Ectodermal cell (in vitro differentiated cells): ENCODE results near the gene TNC.

Experiments used
- H3K27ac ChIP-seq: 2 replicates; pipeline ENCODE4 v1.7.0; 2013; ENCODE audit warnings: mild to moderate bottlenecking, low read depth, low read length; ENCODE audit not compliant: insufficient read depth, poor library complexity, severe bottlenecking
- H3K27me3 ChIP-seq: 2 replicates; pipeline ENCODE4 v1.7.0; 2013; ENCODE audit warnings: mild to moderate bottlenecking, low read length; ENCODE audit not compliant: insufficient read depth, control insufficient read depth, poor library complexity, severe bottlenecking
- H3K36me3 ChIP-seq: one replicate; pipeline ENCODE4 v1.7.0; 2013; ENCODE audit warnings: low read length; ENCODE audit not compliant: control insufficient read depth, insufficient read depth
- H3K4me1 ChIP-seq: one replicate; pipeline ENCODE4 v1.7.0; 2013; ENCODE audit warnings: low read length; ENCODE audit not compliant: control insufficient read depth, insufficient read depth
- H3K4me3 ChIP-seq: 2 replicates; pipeline ENCODE4 v1.7.0; 2013; ENCODE audit warnings: low read depth, low read length, control low read depth; ENCODE audit not compliant: insufficient read depth
- H3K9me3 ChIP-seq: 2 replicates; pipeline ENCODE4 v1.7.0; 2013; ENCODE audit warnings: mild to moderate bottlenecking, low read length, moderate library complexity; ENCODE audit not compliant: control insufficient read depth
- WGBS, 2 experiments: methylation state at CpG; one replicate each; pipeline ENCODE4 v1.1.7; 2013; ENCODE audit warnings: missing lambda C conversion rate in 2 of 2; 5-methylcytosine and 5-hydroxymethylcytosine counted together

The TNC gene

DNA sequence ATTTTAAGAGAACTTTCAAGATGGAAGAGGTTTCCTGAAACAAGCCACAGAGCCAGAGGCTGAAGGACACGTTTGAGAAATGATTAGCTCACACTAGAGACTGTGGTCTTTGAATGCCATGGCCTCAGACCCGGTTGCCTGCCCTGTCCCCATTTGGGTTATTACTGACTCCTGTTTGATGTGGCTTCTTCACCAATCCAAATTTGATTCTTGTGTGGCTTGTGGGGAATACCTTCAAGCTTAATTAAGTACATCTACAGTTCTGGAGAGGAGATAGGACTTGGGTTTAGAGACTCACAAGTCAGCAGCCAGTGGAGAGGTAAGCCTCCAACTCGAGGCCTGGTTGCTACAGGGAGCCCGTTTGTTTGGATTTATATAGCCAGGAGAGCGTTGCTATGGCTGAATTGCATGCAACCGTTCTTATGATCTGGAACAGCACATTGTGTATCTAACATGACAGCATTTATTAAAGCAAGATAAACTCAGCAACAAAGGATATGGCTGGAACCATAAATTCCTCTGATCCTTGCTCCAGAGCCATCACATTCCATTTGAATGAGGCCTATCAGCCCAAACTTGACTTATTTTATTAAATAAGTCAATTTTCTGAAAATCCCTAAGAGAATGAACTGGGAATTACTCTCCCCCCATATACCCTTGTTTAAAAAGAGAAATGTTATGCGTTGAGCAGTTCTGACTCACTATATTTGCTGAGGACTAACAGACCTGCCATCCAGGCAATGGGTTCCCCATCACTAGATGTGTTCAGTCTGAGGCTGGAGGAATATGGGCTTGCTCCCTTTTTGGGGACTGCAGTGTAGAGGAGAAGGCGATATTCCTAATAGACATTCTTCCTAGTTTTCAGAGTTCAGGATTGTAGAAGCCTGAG, 99.2 kb downstream of the TNC start:
- H3K4me1 ChIP-seq, result no peaks in the 10 kb centered on the region
- 91% methylated on average over 7 to 8 of the region's 8 CpGs for WGBS, 2 experiments
- H3K4me3 ChIP-seq, result no peak overlapping the region
- no peaks in the 10 kb centered on the region for H3K9me3 ChIP-seq
- no peak overlapping the region for H3K27ac ChIP-seq
- no peaks in the 10 kb centered on the region for H3K36me3 ChIP-seq
- H3K27me3 ChIP-seq, result no peaks in the 10 kb centered on the region

- no peaks in the 10 kb centered on the region for H3K4me1 ChIP-seq
- H3K27ac ChIP-seq, result no peak overlapping the region
- WGBS, 2 experiments, result 90 to 92% methylated on average over 5 of the region's 5 CpGs
- H3K27me3 ChIP-seq, result no peaks in the 10 kb centered on the region
- no peak overlapping the region for H3K4me3 ChIP-seq
- no peaks in the 10 kb centered on the region for H3K9me3 ChIP-seq
- H3K36me3 ChIP-seq, result no peaks in the 10 kb centered on the region
These were observed 101.6 kb downstream of the TNC start for GRCh38 chr9:115016344-115016743.

- H3K27me3 ChIP-seq, result no peaks in the 10 kb centered on the region
- no peak overlapping the region for H3K4me3 ChIP-seq
- no peaks in the 10 kb centered on the region for H3K36me3 ChIP-seq
- H3K4me1 ChIP-seq, result no peaks in the 10 kb centered on the region
- H3K9me3 ChIP-seq, result no peaks in the 10 kb centered on the region
- 78 to 88% methylated on average over 4 of the region's 4 CpGs for WGBS, 2 experiments
- H3K27ac ChIP-seq, result no peak overlapping the region
These were observed 102.8 kb downstream of the TNC start for GRCh38 chr9:115015018-115015635.

DNA sequence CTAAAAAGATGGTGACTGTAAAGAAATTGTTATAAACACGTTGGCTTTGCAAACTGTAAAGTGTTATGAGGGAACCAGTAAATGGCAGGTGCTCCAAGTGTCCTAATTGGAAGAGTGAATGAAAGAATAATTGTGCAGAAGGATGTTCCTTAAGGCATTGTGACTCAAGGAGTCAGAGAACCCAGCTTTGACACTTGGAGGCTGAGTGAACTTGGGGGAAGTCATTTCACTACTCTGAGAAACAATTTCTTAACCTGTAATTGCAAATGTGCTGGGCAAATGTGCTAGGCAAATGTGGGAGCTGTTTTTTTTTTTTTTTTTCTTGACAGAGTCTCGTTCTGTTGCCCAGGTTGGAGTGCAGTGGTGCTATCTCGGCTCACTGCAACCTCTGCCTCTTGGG, 103.5 kb downstream of the TNC start:
- Histone ChIP-seq H3K4me1 (no peaks in the 10 kb centered on the region), H3K9me3 (no peaks in the 10 kb centered on the region), H3K36me3 (no peaks in the 10 kb centered on the region), H3K27ac (no peak overlapping the region), H3K4me3 (no peak overlapping the region), H3K27me3 (no peaks in the 10 kb centered on the region)
- 80 to 84% methylated on average over 3 of the region's 3 CpGs for WGBS, 2 experiments

DNA sequence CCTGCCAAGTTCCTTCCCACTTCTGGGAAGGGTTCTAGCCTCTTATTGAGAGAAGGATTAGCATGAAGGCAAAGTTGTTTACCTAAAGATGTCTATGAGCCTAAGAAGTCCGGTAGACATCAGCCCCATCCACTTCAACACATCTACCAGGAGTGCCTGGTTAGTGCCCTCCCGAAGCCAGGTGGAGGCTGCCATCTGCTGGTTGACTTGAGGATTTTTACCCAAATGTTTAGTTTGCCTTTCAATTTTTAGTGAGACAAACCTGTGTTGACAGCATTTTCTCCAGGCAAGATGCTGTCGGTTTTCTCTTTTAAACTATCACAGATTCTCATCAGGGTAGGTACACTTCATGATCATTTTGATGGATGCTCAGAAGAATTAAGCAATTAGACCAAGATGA, 104.0 kb downstream of the TNC start:
- WGBS, 2 experiments, result 6 to 15% methylated on average over 3 of the region's 3 CpGs
- Histone ChIP-seq H3K36me3 (no peaks in the 10 kb centered on the region), H3K4me1 (no peaks in the 10 kb centered on the region), H3K27ac (no peak overlapping the region), H3K4me3 (no peak overlapping the region), H3K27me3 (no peaks in the 10 kb centered on the region), H3K9me3 (no peaks in the 10 kb centered on the region)

GRCh38 chr9:115012486-115012885, 105.5 kb downstream of the TNC start:
- Histone ChIP-seq H3K4me3 (no peak overlapping the region), H3K9me3 (no peaks in the 10 kb centered on the region), H3K4me1 (no peaks in the 10 kb centered on the region), H3K27ac (no peak overlapping the region), H3K27me3 (no peaks in the 10 kb centered on the region), H3K36me3 (no peaks in the 10 kb centered on the region)
- 96 to 100% methylated on average over 2 to 3 of the region's 3 CpGs for WGBS, 2 experiments

GRCh38 chr9:115010874-115011273, 107.1 kb downstream of the TNC start:
- Histone ChIP-seq H3K4me1 (no peaks in the 10 kb centered on the region), H3K4me3 (no peak overlapping the region), H3K9me3 (no peaks in the 10 kb centered on the region), H3K27me3 (no peaks in the 10 kb centered on the region), H3K36me3 (no peaks in the 10 kb centered on the region), H3K27ac (no peak overlapping the region)
- WGBS, 2 experiments, result 65 to 67% methylated on average over 3 of the region's 3 CpGs

- no peak overlapping the region for H3K4me3 ChIP-seq
- H3K27ac ChIP-seq, result no peak overlapping the region
- WGBS, 2 experiments, result 88 to 93% methylated on average over 4 to 7 of the region's 7 CpGs
- no peaks in the 10 kb centered on the region for H3K36me3 ChIP-seq
- no peaks in the 10 kb centered on the region for H3K4me1 ChIP-seq
- no peaks in the 10 kb centered on the region for H3K9me3 ChIP-seq
- no peaks in the 10 kb centered on the region for H3K27me3 ChIP-seq
These were observed 109.3 kb downstream of the TNC start for GRCh38 chr9:115008536-115009270.

DNA sequence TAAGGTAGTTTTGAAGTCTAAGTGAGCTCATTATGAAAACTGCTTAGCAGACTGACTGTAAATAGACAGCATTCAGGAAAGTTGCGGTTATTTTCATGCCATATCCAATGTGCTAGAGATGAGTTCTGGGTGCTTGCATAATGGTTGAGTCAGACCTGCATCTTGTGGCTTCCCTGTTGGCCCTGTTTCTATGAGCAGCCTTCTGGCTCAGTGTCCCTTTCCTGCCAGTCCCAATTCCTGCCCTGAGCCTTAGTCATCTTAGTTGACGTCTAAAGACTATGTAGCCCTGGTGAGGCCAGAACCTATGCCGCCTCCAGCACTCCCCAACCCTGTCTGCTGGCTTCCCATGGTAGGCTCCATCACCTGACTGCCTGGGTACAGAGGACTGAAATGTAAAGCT, 111.3 kb downstream of the TNC start:
- no peaks in the 10 kb centered on the region for H3K27me3 ChIP-seq
- H3K4me3 ChIP-seq, result no peak overlapping the region
- 91 to 96% methylated on average over 3 of the region's 3 CpGs for WGBS, 2 experiments
- H3K36me3 ChIP-seq, result no peaks in the 10 kb centered on the region
- no peak overlapping the region for H3K27ac ChIP-seq
- no peaks in the 10 kb centered on the region for H3K9me3 ChIP-seq
- no peaks in the 10 kb centered on the region for H3K4me1 ChIP-seq

DNA sequence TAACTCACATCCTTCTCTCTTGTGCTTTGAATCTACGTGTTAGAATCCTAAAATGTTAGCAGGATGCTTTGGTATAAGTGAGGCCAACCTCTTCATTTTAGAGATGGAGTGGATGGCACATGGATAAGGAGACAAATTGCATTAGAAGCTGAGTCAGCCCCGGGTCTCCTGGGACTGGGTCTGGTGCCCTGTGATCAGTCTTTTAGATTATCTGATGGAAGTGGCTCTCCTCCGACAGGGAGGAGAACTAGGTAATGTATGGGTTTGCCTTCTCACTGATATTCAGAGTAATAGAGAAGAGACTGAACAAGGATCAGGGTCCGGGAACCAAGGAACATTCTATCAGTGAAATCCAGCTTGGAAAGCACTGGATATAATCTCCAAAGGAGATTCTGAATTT, 112.6 kb downstream of the TNC start:
- no peaks in the 10 kb centered on the region for H3K9me3 ChIP-seq
- H3K36me3 ChIP-seq, result no peaks in the 10 kb centered on the region
- 88 to 92% methylated on average over 4 of the region's 4 CpGs for WGBS, 2 experiments
- no peaks in the 10 kb centered on the region for H3K27me3 ChIP-seq
- no peak overlapping the region for H3K4me3 ChIP-seq
- no peak overlapping the region for H3K27ac ChIP-seq
- no peaks in the 10 kb centered on the region for H3K4me1 ChIP-seq
